Measurements from ENCODE around the gene DNAJC1.
"Not testable (repeated sequence)": the region's sequence is repeated elsewhere in the genome, so short reads cannot be mapped to it uniquely, and the experiment has no call there.

DNAJC1 gene

DNA sequence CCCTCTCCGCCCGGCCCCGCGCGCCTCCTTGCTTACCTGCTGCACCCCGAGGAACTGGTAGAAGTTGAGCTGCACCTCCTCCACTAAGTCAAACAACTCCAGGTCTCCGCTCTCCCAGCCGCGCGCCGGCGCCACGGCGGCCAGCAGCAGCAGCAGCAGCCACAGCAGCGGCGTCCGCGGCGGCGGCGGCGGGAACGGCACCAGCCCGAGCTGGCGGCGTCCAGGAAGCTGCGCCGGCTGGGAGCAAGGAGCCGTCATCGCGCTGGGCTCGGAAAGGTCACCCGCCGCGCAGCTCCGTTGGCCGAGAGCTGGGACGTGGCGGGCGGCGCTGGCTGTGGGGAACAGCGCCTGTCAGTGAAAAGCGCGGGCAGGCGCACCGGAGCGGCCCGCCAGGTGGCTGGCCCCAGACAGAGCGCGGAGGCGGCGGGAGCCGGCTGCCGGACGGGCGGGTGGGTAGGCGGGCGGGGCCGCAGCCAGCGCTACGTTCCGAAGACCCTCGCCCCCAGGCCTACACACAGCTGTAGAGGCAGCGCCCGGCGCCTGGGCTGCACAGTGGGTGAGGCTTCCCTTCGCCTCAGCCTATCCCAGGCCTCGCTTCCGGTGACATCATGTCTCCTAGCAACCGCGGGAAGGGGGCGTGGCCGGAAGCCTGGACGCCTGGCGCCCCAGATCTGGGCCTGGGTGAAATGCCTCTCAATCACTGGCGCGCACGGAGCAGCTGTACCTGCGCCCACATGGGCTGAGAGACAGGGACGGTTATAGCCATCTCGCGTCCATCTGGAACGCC lies at the start of gene DNAJC1:
Gene DNAJC1 (minus strand): TSS at position 554 of the 787 bp plus-strand sequence. CDS start 296 bp downstream, at position 258.
- peak; percentile 99 for DNase-seq (ENCODE audit: low read depth in 2 of 2)

GRCh38 chr10:22053048-22053447 lies 49.5 kb upstream of the DNAJC1 start:
- no peak for DNase-seq (ENCODE audit: low read depth in 2 of 2)

GRCh38 chr10:22049635-22050034 lies 46.1 kb upstream of the DNAJC1 start:
- no peak for DNase-seq (ENCODE audit: low read depth in 2 of 2)

- DNase-seq (ENCODE audit: low read depth in 2 of 2): no peak
Observed at GRCh38 chr10:22047812-22048211, 44.3 kb upstream of the DNAJC1 start.

- no peak for DNase-seq (ENCODE audit: low read depth in 2 of 2)
Observed at GRCh38 chr10:22043327-22043633, 39.8 kb upstream of the DNAJC1 start.

- DNase-seq (ENCODE audit: low read depth in 2 of 2): no peak
Observed at GRCh38 chr10:22042557-22043326, 39.2 kb upstream of the DNAJC1 start.

DNA sequence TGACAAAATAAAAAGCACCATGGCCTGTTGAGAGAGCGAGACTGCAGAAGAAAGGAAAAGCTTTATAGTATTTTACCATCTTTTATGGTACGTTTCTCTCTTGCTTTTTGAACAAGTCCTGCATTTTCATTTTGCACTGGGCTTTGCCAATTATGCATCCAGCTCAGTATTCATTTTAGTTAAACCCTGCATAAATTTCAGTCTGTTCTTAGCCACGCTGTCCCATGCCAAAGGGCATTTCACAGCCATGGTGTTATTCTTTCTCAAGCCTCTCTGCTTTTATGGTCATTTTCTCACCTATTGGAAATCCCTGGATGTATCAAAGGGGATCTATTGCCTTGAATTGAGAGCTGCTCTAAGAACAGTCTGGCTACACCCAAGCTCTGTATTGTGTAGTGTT lies 30.8 kb upstream of the DNAJC1 start:
- no peak for DNase-seq (ENCODE audit: low read depth in 2 of 2)

- DNase-seq (ENCODE audit: low read depth in 2 of 2): not testable (repeated sequence)
Observed at GRCh38 chr10:22032268-22032667, 28.7 kb upstream of the DNAJC1 start.

DNA sequence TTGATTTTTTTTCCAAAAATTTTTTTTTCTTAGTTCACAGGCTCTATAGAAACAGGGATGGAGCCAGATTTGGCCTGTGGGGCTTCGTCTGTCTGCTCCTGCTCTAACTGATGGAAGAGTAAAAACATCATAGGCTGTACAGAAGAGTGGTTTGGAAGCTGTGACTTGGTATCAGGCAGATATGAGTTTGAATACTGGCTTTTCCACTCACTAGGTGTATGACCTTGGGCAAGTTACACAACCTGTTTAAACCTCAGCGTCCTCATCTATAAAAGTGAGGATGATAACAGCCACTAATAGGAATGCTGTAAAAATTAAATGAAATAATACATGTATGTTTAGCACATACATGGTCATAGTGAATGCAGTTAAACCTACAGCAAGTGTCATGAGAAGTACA lies 26.9 kb upstream of the DNAJC1 start:
- no peak for DNase-seq (ENCODE audit: low read depth in 2 of 2)

- DNase-seq (ENCODE audit: low read depth in 2 of 2): no peak
Observed at GRCh38 chr10:22029445-22030236, 26.1 kb upstream of the DNAJC1 start.

DNA sequence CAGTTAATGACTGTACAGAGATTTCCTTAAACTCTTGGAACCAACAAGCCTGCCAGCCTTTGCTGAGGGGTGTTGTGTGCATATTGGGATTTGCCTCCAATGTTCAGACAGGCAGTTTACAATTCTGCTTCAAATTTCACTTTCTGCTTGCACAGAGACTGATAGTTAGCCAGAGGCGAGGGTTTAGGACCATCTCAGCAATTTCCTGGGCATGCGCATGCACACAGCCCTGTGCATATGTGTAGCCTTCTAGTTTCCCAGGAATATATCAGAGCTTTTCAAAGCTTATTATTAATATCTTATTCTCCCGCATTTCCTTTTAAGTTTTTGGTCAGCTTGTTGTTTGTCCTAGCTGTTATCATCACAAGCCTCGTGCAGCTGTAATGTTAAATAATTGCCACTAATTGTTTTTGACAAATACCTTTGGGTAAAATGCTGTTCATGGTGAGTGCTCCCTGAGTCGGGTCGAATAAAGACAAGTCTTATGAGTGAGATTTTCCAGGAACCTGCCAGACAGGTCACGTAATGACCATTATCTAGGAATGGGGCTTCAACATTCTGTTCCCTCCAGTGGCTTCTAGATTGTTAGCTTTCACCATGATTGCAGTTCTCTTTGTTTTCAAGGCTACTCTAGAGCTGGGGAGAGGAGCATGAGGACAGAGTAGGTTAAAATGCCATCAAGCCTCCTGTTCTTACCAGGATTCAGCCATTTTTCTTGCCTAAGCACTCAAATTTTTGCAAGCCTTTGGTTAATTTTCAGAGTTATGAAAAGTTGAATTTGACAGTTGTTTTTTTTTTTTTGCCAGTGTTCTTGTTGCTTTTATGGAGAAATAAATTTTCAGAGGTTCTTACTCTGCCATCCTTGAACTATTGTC lies 24.1 kb upstream of the DNAJC1 start:
- DNase-seq (ENCODE audit: low read depth in 2 of 2): no peak

- no peak for DNase-seq (ENCODE audit: low read depth in 2 of 2)
Observed at GRCh38 chr10:22026287-22026686, 22.8 kb upstream of the DNAJC1 start.

- no peak for DNase-seq (ENCODE audit: low read depth in 2 of 2)
Observed at GRCh38 chr10:22023508-22023907, 20.0 kb upstream of the DNAJC1 start.

- peak; percentile 37 to 51 for DNase-seq (ENCODE audit: low read depth in 2 of 2)
Observed at GRCh38 chr10:22022257-22023032, 18.9 kb upstream of the DNAJC1 start.

DNA sequence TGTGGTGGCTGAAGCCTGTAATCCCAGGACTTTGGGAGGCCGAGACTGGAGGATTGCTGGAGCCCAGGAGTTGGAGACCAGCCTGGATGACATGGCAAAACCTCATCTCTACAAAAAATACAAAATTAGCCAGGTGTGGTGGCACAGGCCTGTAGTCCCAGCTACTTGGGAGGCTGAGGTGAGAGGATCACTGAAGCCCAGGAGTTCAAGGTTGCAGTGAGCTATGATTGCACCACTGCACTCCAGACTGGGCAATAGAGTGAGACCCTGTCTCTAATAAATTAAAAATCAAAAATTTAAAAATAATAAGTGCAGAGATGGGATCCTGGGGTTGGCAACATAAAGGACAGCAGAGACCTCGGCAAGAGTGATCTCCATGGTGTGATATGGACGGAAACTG lies 17.6 kb upstream of the DNAJC1 start:
- not testable (repeated sequence) for DNase-seq (ENCODE audit: low read depth in 2 of 2)

GRCh38 chr10:22017283-22018020 lies 13.9 kb upstream of the DNAJC1 start:
- DNase-seq (ENCODE audit: low read depth in 2 of 2): no peak

DNA sequence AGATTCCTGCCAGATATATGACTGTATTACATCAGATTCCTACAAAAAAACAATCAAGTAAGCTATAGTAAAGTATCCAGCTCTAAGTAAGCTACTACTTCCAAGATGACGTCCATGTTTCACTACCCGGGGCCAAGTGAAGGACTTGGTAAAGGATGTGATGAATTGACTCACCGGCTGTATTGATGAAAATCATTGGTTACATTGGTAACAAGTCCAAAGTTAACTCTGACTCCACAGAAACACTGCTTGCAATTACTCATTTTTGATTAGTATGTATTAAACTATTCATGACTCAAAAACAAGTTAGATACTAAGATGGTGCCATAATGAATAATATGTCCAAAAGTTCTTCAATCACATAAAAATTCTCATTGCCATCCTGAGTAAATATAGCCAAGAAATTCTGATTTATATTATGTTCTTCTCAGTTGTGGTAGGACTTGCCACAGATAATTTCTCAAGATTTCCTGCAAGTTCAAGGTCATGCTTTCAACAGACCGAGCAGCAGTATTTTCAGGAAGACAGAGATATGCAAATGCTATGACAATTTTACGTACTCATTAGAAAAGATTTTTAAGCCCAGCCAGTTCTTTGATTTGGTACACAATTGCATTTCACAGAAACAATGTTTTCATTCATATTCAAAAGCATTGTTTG lies 12.6 kb upstream of the DNAJC1 start:
- no peak for DNase-seq (ENCODE audit: low read depth in 2 of 2)

GRCh38 chr10:22010973-22011408 lies 7.5 kb upstream of the DNAJC1 start:
- no peak for DNase-seq (ENCODE audit: low read depth in 2 of 2)

DNA sequence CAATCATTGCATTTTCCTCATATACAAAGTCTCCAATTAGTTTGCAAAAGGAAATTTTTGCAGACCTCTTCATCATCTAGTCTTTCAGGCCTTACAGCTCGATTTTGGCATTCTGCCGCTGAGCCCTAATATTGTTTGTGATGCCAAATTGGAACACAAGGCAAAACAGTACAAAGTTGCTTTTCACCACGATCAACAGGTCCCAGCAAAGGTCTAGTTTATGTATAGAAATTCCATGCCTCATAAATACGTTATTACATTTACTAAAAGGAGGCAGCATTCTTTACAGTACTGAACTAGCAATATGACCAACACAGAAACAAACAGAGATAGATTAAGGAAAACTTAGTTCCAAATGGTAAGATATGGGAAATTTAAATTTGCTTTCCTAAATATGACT lies 7.0 kb upstream of the DNAJC1 start:
- DNase-seq (ENCODE audit: low read depth in 2 of 2): no peak
